ENCODE results near the gene SSNA1. TPM values are rescaled to one million over a fixed set of nuclear protein-coding genes. Genes with fewer than 3 reads are reported as not detected.

SSNA1 gene
- polyA plus RNA-seq, 2 donors, result 104 TPM

GRCh38 chr9:137218212-137218753, 29.8 kb downstream of the SSNA1 start:
- WGBS, 2 donors, result 68 to 75% methylated on average over 28 to 30 of the region's 30 CpGs
- H3K27ac ChIP-seq (ENCODE audit: low read depth in 2 of 2, low read length in 1 of 2), result peak overlapping the region; percentile 86 to 91
- peaks cover 0 to 25% of the 10 kb centered on the region in 2 donors for H3K36me3 ChIP-seq (ENCODE audit: control insufficient read depth in 2 of 2, insufficient read depth in 2 of 2, low read length in 1 of 2)
- H3K27me3 ChIP-seq (ENCODE audit: control insufficient read depth in 1 of 2, insufficient read depth in 2 of 2, low read length in 2 of 2), result no peaks in the 10 kb centered on the region
- peak overlapping the region; percentile 61 to 63 for H3K4me3 ChIP-seq (ENCODE audit: low read depth in 1 of 2, low read length in 2 of 2)
- no peaks in the 10 kb centered on the region for H3K9me3 ChIP-seq (ENCODE audit: control insufficient read depth in 2 of 2, insufficient read depth in 1 of 2, low read depth in 1 of 2, low read length in 1 of 2)
- peaks cover 0 to 26% of the 10 kb centered on the region in 2 donors for H3K4me1 ChIP-seq (ENCODE audit: control insufficient read depth in 2 of 2, insufficient read depth in 2 of 2, low read length in 1 of 2)

- Histone ChIP-seq H3K27ac (ENCODE audit: low read depth in 2 of 2, low read length in 1 of 2) (peak overlapping the region; percentile 1 to 91), H3K36me3 (ENCODE audit: control insufficient read depth in 2 of 2, insufficient read depth in 2 of 2, low read length in 1 of 2) (peaks cover 0 to 25% of the 10 kb centered on the region in 2 donors), H3K27me3 (ENCODE audit: control insufficient read depth in 1 of 2, insufficient read depth in 2 of 2, low read length in 2 of 2) (no peaks in the 10 kb centered on the region), H3K4me1 (ENCODE audit: control insufficient read depth in 2 of 2, insufficient read depth in 2 of 2, low read length in 1 of 2) (peaks cover 0 to 26% of the 10 kb centered on the region in 2 donors), H3K9me3 (ENCODE audit: control insufficient read depth in 2 of 2, insufficient read depth in 1 of 2, low read depth in 1 of 2, low read length in 1 of 2) (no peaks in the 10 kb centered on the region), H3K4me3 (ENCODE audit: low read depth in 1 of 2, low read length in 2 of 2) (peak overlapping the region; percentile 61 to 63)
- WGBS, 2 donors, result 53 to 66% methylated on average over 12 of the region's 12 CpGs
These were observed 30.3 kb downstream of the SSNA1 start for GRCh38 chr9:137218754-137219271.

GRCh38 chr9:137219757-137220316, 31.4 kb downstream of the SSNA1 start:
- 89 to 91% methylated on average over 10 of the region's 10 CpGs for WGBS, 2 donors
- no peak overlapping the region for H3K4me3 ChIP-seq (ENCODE audit: low read depth in 1 of 2, low read length in 2 of 2)
- H3K27me3 ChIP-seq (ENCODE audit: control insufficient read depth in 1 of 2, insufficient read depth in 2 of 2, low read length in 2 of 2), result no peaks in the 10 kb centered on the region
- peaks cover 0 to 29% of the 10 kb centered on the region in 2 donors for H3K4me1 ChIP-seq (ENCODE audit: control insufficient read depth in 2 of 2, insufficient read depth in 2 of 2, low read length in 1 of 2)
- no peak overlapping the region for H3K27ac ChIP-seq (ENCODE audit: low read depth in 2 of 2, low read length in 1 of 2)
- peaks cover 0 to 21% of the 10 kb centered on the region in 2 donors for H3K36me3 ChIP-seq (ENCODE audit: control insufficient read depth in 2 of 2, insufficient read depth in 2 of 2, low read length in 1 of 2)
- H3K9me3 ChIP-seq (ENCODE audit: control insufficient read depth in 2 of 2, insufficient read depth in 1 of 2, low read depth in 1 of 2, low read length in 1 of 2), result no peaks in the 10 kb centered on the region

GRCh38 chr9:137220317-137221094, 32.0 kb downstream of the SSNA1 start:
- WGBS, 2 donors, result 89 to 91% methylated on average over 41 to 52 of the region's 52 CpGs
- Histone ChIP-seq H3K27ac (ENCODE audit: low read depth in 2 of 2, low read length in 1 of 2) (no peak overlapping the region), H3K9me3 (ENCODE audit: control insufficient read depth in 2 of 2, insufficient read depth in 1 of 2, low read depth in 1 of 2, low read length in 1 of 2) (no peaks in the 10 kb centered on the region), H3K36me3 (ENCODE audit: control insufficient read depth in 2 of 2, insufficient read depth in 2 of 2, low read length in 1 of 2) (peaks cover 0 to 17% of the 10 kb centered on the region in 2 donors), H3K4me3 (ENCODE audit: low read depth in 1 of 2, low read length in 2 of 2) (no peak overlapping the region), H3K4me1 (ENCODE audit: control insufficient read depth in 2 of 2, insufficient read depth in 2 of 2, low read length in 1 of 2) (peaks cover 0 to 32% of the 10 kb centered on the region in 2 donors), H3K27me3 (ENCODE audit: control insufficient read depth in 1 of 2, insufficient read depth in 2 of 2, low read length in 2 of 2) (no peaks in the 10 kb centered on the region)

- H3K4me3 ChIP-seq (ENCODE audit: low read depth in 1 of 2, low read length in 2 of 2), result peak overlapping the region in 1 of 2 donors; percentile 66
- H3K27me3 ChIP-seq (ENCODE audit: control insufficient read depth in 1 of 2, insufficient read depth in 2 of 2, low read length in 2 of 2), result no peaks in the 10 kb centered on the region
- 79 to 82% methylated on average over 13 to 14 of the region's 14 CpGs for WGBS, 2 donors
- no peak overlapping the region for H3K27ac ChIP-seq (ENCODE audit: low read depth in 2 of 2, low read length in 1 of 2)
- H3K9me3 ChIP-seq (ENCODE audit: control insufficient read depth in 2 of 2, insufficient read depth in 1 of 2, low read depth in 1 of 2, low read length in 1 of 2), result no peaks in the 10 kb centered on the region
- peaks cover 0 to 35% of the 10 kb centered on the region in 2 donors for H3K4me1 ChIP-seq (ENCODE audit: control insufficient read depth in 2 of 2, insufficient read depth in 2 of 2, low read length in 1 of 2)
- peaks cover 0 to 21% of the 10 kb centered on the region in 2 donors for H3K36me3 ChIP-seq (ENCODE audit: control insufficient read depth in 2 of 2, insufficient read depth in 2 of 2, low read length in 1 of 2)
These were observed 32.6 kb downstream of the SSNA1 start for GRCh38 chr9:137221095-137221505.

GRCh38 chr9:137221506-137222111, 33.1 kb downstream of the SSNA1 start:
- WGBS, 2 donors, result 6 to 7% methylated on average over 31 to 61 of the region's 61 CpGs
- H3K4me1 ChIP-seq (ENCODE audit: control insufficient read depth in 2 of 2, insufficient read depth in 2 of 2, low read length in 1 of 2), result peaks cover 0 to 37% of the 10 kb centered on the region in 2 donors

GRCh38 chr9:137222190-137223077, 34.0 kb downstream of the SSNA1 start, which contains the start of gene RNF208:
Gene RNF208 (minus strand): TSS chr9:137222240. CDS start chr9:137221212, 1,028 bp downstream.
- Histone ChIP-seq H3K4me1 (ENCODE audit: control insufficient read depth in 2 of 2, insufficient read depth in 2 of 2, low read length in 1 of 2) (peaks cover 0 to 39% of the 10 kb centered on the region in 2 donors), H3K4me3 (ENCODE audit: low read depth in 1 of 2, low read length in 2 of 2) (peak within 1 kb of the TSS; percentile 52 to 66), H3K36me3 (ENCODE audit: control insufficient read depth in 2 of 2, insufficient read depth in 2 of 2, low read length in 1 of 2) (peaks cover 0 to 18% of the 10 kb centered on the region in 2 donors), H3K27me3 (ENCODE audit: control insufficient read depth in 1 of 2, insufficient read depth in 2 of 2, low read length in 2 of 2) (no peaks in the 10 kb centered on the region), H3K27ac (ENCODE audit: low read depth in 2 of 2, low read length in 1 of 2) (peak within 1 kb of the TSS; percentile 96), H3K9me3 (ENCODE audit: control insufficient read depth in 2 of 2, insufficient read depth in 1 of 2, low read depth in 1 of 2, low read length in 1 of 2) (no peaks in the 10 kb centered on the region)
- WGBS, 2 donors, result 4 to 6% methylated on average over 40 to 88 of the region's 88 CpGs

More at GRCh38 chr9:137221506-137222111, 33.1 kb downstream of the SSNA1 start:
- Histone ChIP-seq H3K27ac (ENCODE audit: low read depth in 2 of 2, low read length in 1 of 2) (peak overlapping the region; percentile 96), H3K4me3 (ENCODE audit: low read depth in 1 of 2, low read length in 2 of 2) (peak overlapping the region; percentile 36 to 66), H3K27me3 (ENCODE audit: control insufficient read depth in 1 of 2, insufficient read depth in 2 of 2, low read length in 2 of 2) (no peaks in the 10 kb centered on the region), H3K9me3 (ENCODE audit: control insufficient read depth in 2 of 2, insufficient read depth in 1 of 2, low read depth in 1 of 2, low read length in 1 of 2) (no peaks in the 10 kb centered on the region), H3K36me3 (ENCODE audit: control insufficient read depth in 2 of 2, insufficient read depth in 2 of 2, low read length in 1 of 2) (peaks cover 0 to 19% of the 10 kb centered on the region in 2 donors)

- peaks cover 3 to 33% of the 10 kb centered on the region in 2 donors for H3K4me1 ChIP-seq (ENCODE audit: control insufficient read depth in 2 of 2, insufficient read depth in 2 of 2, low read length in 1 of 2)
- H3K4me3 ChIP-seq (ENCODE audit: low read depth in 1 of 2, low read length in 2 of 2), result peak overlapping the region; percentile 66 to 67
- peak overlapping the region; percentile 96 for H3K27ac ChIP-seq (ENCODE audit: low read depth in 2 of 2, low read length in 1 of 2)
- H3K27me3 ChIP-seq (ENCODE audit: control insufficient read depth in 1 of 2, insufficient read depth in 2 of 2, low read length in 2 of 2), result no peaks in the 10 kb centered on the region
- 1% methylated on average over 62 to 63 of the region's 63 CpGs for WGBS, 2 donors
- peaks cover 0 to 18% of the 10 kb centered on the region in 2 donors for H3K36me3 ChIP-seq (ENCODE audit: control insufficient read depth in 2 of 2, insufficient read depth in 2 of 2, low read length in 1 of 2)
- H3K9me3 ChIP-seq (ENCODE audit: control insufficient read depth in 2 of 2, insufficient read depth in 1 of 2, low read depth in 1 of 2, low read length in 1 of 2), result no peaks in the 10 kb centered on the region
These were observed 34.8 kb downstream of the SSNA1 start for GRCh38 chr9:137223078-137223970.

Measured in esophagus (tissue), 2 donors.